ENCODE measurements around the gene TRAF5.

Gene TRAF5

GRCh38 chr1:211375146-211375818, 48.6 kb downstream of the TRAF5 start:
- Histone ChIP-seq H4K20me1 (ENCODE audit: low read depth, low read length) (no peaks in the 10 kb centered on the region; the same call in 1 of the 2 replicates), H3K27me3 (ENCODE audit: low read length) (no peaks in the 10 kb centered on the region), H3F3A (ENCODE audit: insufficient read depth) (peaks cover 2% of the 10 kb centered on the region; the same call in 1 of the 2 replicates), H3K27ac (ENCODE audit: low read depth, low read length) (no peak overlapping the region), H3K36me3 (ENCODE audit: low read length) (no peaks in the 10 kb centered on the region), H3K4me2 (ENCODE audit: low read depth, low read length, poor library complexity, severe bottlenecking) (no peak overlapping the region), H3K9me3 (ENCODE audit: insufficient read depth, low read length) (no peaks in the 10 kb centered on the region), H3K79me2 (ENCODE audit: insufficient read depth, low read length) (no peaks in the 10 kb centered on the region), H3K9ac (ENCODE audit: low read length) (no peak overlapping the region), H3K9me2 (replicated peaks; ENCODE audit: insufficient read depth, low read length) (no peaks in the 10 kb centered on the region), H3K4me3 (ENCODE audit: insufficient read depth, low read length, poor library complexity, severe bottlenecking) (no peak overlapping the region), H2AFZ (ENCODE audit: low read depth, low read length, severe bottlenecking) (no peak overlapping the region)
- TF ChIP-seq CTCF (IDR thresholded peaks at IDR 0.05; ENCODE audit: insufficient read depth, low read length, poor library complexity, severe bottlenecking) (no peak), EZH2phosphoT487 (conservative IDR thresholded peaks at IDR 0.05; ENCODE audit: low read length) (no peak)

- peaks cover 8% of the 10 kb centered on the region; the same call in 1 of the 2 replicates for H3F3A ChIP-seq (ENCODE audit: insufficient read depth)
- no peaks in the 10 kb centered on the region for H3K36me3 ChIP-seq (ENCODE audit: low read length)
- TF ChIP-seq EZH2phosphoT487 (conservative IDR thresholded peaks at IDR 0.05; ENCODE audit: low read length), result no peak
- no peak overlapping the region for H3K9ac ChIP-seq (ENCODE audit: low read length)
- no peaks in the 10 kb centered on the region for H3K9me2 ChIP-seq (replicated peaks; ENCODE audit: insufficient read depth, low read length)
- no peak overlapping the region for H3K4me2 ChIP-seq (ENCODE audit: low read depth, low read length, poor library complexity, severe bottlenecking)
- no peaks in the 10 kb centered on the region; the same call in 1 of the 2 replicates for H4K20me1 ChIP-seq (ENCODE audit: low read depth, low read length)
- no peak overlapping the region for H3K27ac ChIP-seq (ENCODE audit: low read depth, low read length)
- H2AFZ ChIP-seq (ENCODE audit: low read depth, low read length, severe bottlenecking), result no peak overlapping the region
- H3K27me3 ChIP-seq (ENCODE audit: low read length), result no peaks in the 10 kb centered on the region
- H3K4me3 ChIP-seq (ENCODE audit: insufficient read depth, low read length, poor library complexity, severe bottlenecking), result no peak overlapping the region
- no peaks in the 10 kb centered on the region for H3K79me2 ChIP-seq (ENCODE audit: insufficient read depth, low read length)
- no peaks in the 10 kb centered on the region for H3K9me3 ChIP-seq (ENCODE audit: insufficient read depth, low read length)
These were observed 49.3 kb downstream of the TRAF5 start for GRCh38 chr1:211375949-211376348.

- Histone ChIP-seq H3K9me3 (ENCODE audit: insufficient read depth, low read length) (no peaks in the 10 kb centered on the region), H3K27ac (ENCODE audit: low read depth, low read length) (no peak overlapping the region), H3K79me2 (ENCODE audit: insufficient read depth, low read length) (no peaks in the 10 kb centered on the region), H3K27me3 (ENCODE audit: low read length) (no peaks in the 10 kb centered on the region), H4K20me1 (ENCODE audit: low read depth, low read length) (no peaks in the 10 kb centered on the region; the same call in 1 of the 2 replicates), H3F3A (ENCODE audit: insufficient read depth) (peaks cover 15% of the 10 kb centered on the region; the same call in 1 of the 2 replicates), H3K4me3 (ENCODE audit: insufficient read depth, low read length, poor library complexity, severe bottlenecking) (no peak overlapping the region), H2AFZ (ENCODE audit: low read depth, low read length, severe bottlenecking) (no peak overlapping the region), H3K4me2 (ENCODE audit: low read depth, low read length, poor library complexity, severe bottlenecking) (no peak overlapping the region), H3K36me3 (ENCODE audit: low read length) (no peaks in the 10 kb centered on the region), H3K9ac (ENCODE audit: low read length) (no peak overlapping the region), H3K9me2 (replicated peaks; ENCODE audit: insufficient read depth, low read length) (no peaks in the 10 kb centered on the region)
- no peak for TF ChIP-seq EZH2phosphoT487 (conservative IDR thresholded peaks at IDR 0.05; ENCODE audit: low read length)
- TF ChIP-seq CTCF (IDR thresholded peaks at IDR 0.05; ENCODE audit: insufficient read depth, low read length, poor library complexity, severe bottlenecking), result no peak
These were observed 50.3 kb downstream of the TRAF5 start for GRCh38 chr1:211376807-211377470.
